ENCODE results near the gene RPL32. TPM values are rescaled to one million over a fixed set of nuclear protein-coding genes. Genes with fewer than 3 reads are reported as not detected.

The RPL32 gene
- total and polyA plus RNA-seq, 9 of the 15 experiments (the other 6 are each of a cell fraction or from before 2014, with no cell fraction given), result 2,738 to 6,200 (median 4,286) TPM

GRCh38 chr3:12810013-12810780 lies 31.2 kb downstream of the RPL32 start (continued):
- TF ChIP-seq MNT (conservative IDR thresholded peaks at IDR 0.05) (no peak; a peak in 1 of 4 replicates), GTF2E2 (tag; IDR thresholded peaks at IDR 0.05) (no peak), FOSL1 (tag; conservative IDR thresholded peaks at IDR 0.05) (no peak), ZZZ3 (IDR thresholded peaks at IDR 0.05) (no peak), BMI1 (IDR thresholded peaks at IDR 0.05; ENCODE audit: low read length) (no peak), BRD4 (IDR thresholded peaks at IDR 0.05) (no peak), RFX5 (IDR thresholded peaks at IDR 0.05; ENCODE audit: low read depth, low read length) (no peak), ZNF511 (CRISPR knock-in tag; IDR thresholded peaks at IDR 0.05) (peak; percentile 83; the same call in 1 of the 2 replicates), COPS2 (conservative IDR thresholded peaks at IDR 0.05) (no peak)
- TF ChIP-seq, protein P1, sequence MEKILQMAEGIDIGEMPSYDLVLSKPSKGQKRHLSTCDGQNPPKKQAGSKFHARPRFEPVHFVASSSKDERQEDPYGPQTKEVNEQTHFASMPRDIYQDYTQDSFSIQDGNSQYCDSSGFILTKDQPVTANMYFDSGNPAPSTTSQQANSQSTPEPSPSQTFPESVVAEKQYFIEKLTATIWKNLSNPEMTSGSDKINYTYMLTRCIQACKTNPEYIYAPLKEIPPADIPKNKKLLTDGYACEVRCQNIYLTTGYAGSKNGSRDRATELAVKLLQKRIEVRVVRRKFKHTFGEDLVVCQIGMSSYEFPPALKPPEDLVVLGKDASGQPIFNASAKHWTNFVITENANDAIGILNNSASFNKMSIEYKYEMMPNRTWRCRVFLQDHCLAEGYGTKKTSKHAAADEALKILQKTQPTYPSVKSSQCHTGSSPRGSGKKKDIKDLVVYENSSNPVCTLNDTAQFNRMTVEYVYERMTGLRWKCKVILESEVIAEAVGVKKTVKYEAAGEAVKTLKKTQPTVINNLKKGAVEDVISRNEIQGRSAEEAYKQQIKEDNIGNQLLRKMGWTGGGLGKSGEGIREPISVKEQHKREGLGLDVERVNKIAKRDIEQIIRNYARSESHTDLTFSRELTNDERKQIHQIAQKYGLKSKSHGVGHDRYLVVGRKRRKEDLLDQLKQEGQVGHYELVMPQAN (IDR thresholded peaks at IDR 0.05; ENCODE audit: borderline replicate concordance), result peak; percentile 31; the same call in 1 of the 2 replicates
- TF ChIP-seq, protein P2, sequence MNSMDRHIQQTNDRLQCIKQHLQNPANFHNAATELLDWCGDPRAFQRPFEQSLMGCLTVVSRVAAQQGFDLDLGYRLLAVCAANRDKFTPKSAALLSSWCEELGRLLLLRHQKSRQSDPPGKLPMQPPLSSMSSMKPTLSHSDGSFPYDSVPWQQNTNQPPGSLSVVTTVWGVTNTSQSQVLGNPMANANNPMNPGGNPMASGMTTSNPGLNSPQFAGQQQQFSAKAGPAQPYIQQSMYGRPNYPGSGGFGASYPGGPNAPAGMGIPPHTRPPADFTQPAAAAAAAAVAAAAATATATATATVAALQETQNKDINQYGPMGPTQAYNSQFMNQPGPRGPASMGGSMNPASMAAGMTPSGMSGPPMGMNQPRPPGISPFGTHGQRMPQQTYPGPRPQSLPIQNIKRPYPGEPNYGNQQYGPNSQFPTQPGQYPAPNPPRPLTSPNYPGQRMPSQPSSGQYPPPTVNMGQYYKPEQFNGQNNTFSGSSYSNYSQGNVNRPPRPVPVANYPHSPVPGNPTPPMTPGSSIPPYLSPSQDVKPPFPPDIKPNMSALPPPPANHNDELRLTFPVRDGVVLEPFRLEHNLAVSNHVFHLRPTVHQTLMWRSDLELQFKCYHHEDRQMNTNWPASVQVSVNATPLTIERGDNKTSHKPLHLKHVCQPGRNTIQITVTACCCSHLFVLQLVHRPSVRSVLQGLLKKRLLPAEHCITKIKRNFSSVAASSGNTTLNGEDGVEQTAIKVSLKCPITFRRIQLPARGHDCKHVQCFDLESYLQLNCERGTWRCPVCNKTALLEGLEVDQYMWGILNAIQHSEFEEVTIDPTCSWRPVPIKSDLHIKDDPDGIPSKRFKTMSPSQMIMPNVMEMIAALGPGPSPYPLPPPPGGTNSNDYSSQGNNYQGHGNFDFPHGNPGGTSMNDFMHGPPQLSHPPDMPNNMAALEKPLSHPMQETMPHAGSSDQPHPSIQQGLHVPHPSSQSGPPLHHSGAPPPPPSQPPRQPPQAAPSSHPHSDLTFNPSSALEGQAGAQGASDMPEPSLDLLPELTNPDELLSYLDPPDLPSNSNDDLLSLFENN (IDR thresholded peaks at IDR 0.05; ENCODE audit: low read depth in 2 of 2, low read length in 2 of 2), result 0 out of 4 replicates have a peak, but pooled peaks of 1 of the 2 experiments have one; percentile 54
- TF ChIP-seq, protein P3, sequence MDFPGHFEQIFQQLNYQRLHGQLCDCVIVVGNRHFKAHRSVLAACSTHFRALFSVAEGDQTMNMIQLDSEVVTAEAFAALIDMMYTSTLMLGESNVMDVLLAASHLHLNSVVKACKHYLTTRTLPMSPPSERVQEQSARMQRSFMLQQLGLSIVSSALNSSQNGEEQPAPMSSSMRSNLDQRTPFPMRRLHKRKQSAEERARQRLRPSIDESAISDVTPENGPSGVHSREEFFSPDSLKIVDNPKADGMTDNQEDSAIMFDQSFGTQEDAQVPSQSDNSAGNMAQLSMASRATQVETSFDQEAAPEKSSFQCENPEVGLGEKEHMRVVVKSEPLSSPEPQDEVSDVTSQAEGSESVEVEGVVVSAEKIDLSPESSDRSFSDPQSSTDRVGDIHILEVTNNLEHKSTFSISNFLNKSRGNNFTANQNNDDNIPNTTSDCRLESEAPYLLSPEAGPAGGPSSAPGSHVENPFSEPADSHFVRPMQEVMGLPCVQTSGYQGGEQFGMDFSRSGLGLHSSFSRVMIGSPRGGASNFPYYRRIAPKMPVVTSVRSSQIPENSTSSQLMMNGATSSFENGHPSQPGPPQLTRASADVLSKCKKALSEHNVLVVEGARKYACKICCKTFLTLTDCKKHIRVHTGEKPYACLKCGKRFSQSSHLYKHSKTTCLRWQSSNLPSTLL (IDR thresholded peaks at IDR 0.05), result no peak
- TF ChIP-seq, protein P4, sequence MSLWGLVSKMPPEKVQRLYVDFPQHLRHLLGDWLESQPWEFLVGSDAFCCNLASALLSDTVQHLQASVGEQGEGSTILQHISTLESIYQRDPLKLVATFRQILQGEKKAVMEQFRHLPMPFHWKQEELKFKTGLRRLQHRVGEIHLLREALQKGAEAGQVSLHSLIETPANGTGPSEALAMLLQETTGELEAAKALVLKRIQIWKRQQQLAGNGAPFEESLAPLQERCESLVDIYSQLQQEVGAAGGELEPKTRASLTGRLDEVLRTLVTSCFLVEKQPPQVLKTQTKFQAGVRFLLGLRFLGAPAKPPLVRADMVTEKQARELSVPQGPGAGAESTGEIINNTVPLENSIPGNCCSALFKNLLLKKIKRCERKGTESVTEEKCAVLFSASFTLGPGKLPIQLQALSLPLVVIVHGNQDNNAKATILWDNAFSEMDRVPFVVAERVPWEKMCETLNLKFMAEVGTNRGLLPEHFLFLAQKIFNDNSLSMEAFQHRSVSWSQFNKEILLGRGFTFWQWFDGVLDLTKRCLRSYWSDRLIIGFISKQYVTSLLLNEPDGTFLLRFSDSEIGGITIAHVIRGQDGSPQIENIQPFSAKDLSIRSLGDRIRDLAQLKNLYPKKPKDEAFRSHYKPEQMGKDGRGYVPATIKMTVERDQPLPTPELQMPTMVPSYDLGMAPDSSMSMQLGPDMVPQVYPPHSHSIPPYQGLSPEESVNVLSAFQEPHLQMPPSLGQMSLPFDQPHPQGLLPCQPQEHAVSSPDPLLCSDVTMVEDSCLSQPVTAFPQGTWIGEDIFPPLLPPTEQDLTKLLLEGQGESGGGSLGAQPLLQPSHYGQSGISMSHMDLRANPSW (CRISPR knock-in tag; IDR thresholded peaks at IDR 0.05), result peak; percentile 92; the same call in 1 of the 2 replicates
